HEK293 (cell line): ENCODE data around the gene RBM7.

ENCODE experiments used
- PRDM10 ChIP-seq: fragments of 450-650 bp; formaldehyde crosslinking; IDR thresholded peaks from 2 replicates; pipeline ENCODE4 v1.5.1; 2016; ENCODE audit warnings: missing biosample characterization, missing genetic modification characterization
- SP7 ChIP-seq: fragments of 450-650 bp; formaldehyde crosslinking; IDR thresholded peaks from 2 replicates; pipeline ENCODE4 v1.5.1; 2016; ENCODE audit warnings: missing biosample characterization, missing genetic modification characterization
- TCF7L2 ChIP-seq: IDR thresholded peaks from 2 replicates; pipeline ENCODE4 v1.6.1; 2011; ENCODE audit warnings: low read depth, mild to moderate bottlenecking, inconsistent platforms, low read length, moderate library complexity, borderline replicate concordance
- ZNF624 ChIP-seq: fragments of 450-650 bp; formaldehyde crosslinking; IDR thresholded peaks from 2 replicates; pipeline ENCODE4 v1.5.1; 2017; ENCODE audit warnings: missing biosample characterization, missing genetic modification characterization
- ZXDB ChIP-seq: fragments of 450-650 bp; formaldehyde crosslinking; IDR thresholded peaks from 2 replicates; pipeline ENCODE4 v1.5.1; 2016; ENCODE audit warnings: missing biosample characterization, missing genetic modification characterization
- TF ChIP-seq, protein P1 (sequence below): fragments of 450-650 bp; formaldehyde crosslinking; IDR thresholded peaks from 2 replicates; pipeline ENCODE4 v1.5.1; 2016; ENCODE audit warnings: missing biosample characterization, missing genetic modification characterization

- TF ChIP-seq, protein P1, sequence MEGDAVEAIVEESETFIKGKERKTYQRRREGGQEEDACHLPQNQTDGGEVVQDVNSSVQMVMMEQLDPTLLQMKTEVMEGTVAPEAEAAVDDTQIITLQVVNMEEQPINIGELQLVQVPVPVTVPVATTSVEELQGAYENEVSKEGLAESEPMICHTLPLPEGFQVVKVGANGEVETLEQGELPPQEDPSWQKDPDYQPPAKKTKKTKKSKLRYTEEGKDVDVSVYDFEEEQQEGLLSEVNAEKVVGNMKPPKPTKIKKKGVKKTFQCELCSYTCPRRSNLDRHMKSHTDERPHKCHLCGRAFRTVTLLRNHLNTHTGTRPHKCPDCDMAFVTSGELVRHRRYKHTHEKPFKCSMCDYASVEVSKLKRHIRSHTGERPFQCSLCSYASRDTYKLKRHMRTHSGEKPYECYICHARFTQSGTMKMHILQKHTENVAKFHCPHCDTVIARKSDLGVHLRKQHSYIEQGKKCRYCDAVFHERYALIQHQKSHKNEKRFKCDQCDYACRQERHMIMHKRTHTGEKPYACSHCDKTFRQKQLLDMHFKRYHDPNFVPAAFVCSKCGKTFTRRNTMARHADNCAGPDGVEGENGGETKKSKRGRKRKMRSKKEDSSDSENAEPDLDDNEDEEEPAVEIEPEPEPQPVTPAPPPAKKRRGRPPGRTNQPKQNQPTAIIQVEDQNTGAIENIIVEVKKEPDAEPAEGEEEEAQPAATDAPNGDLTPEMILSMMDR, result no peak
- TF ChIP-seq ZNF624 (tag by site-specific recombination) (no peak), ZXDB (tag by site-specific recombination) (no peak), PRDM10 (tag by site-specific recombination) (no peak), TCF7L2 (no peak), SP7 (tag by site-specific recombination) (no peak)
Measured at GRCh38 chr11:114382509-114382908, 18.0 kb upstream of the RBM7 start.
